Activated gamma-delta T cell (primary cell): ENCODE results near the gene MOV10L1.

ENCODE experiments used
- DNase-seq: peaks from one replicate; lab custom pipeline; 2025; lab: John Stamatoyannopoulos, UW

The MOV10L1 gene

DNA sequence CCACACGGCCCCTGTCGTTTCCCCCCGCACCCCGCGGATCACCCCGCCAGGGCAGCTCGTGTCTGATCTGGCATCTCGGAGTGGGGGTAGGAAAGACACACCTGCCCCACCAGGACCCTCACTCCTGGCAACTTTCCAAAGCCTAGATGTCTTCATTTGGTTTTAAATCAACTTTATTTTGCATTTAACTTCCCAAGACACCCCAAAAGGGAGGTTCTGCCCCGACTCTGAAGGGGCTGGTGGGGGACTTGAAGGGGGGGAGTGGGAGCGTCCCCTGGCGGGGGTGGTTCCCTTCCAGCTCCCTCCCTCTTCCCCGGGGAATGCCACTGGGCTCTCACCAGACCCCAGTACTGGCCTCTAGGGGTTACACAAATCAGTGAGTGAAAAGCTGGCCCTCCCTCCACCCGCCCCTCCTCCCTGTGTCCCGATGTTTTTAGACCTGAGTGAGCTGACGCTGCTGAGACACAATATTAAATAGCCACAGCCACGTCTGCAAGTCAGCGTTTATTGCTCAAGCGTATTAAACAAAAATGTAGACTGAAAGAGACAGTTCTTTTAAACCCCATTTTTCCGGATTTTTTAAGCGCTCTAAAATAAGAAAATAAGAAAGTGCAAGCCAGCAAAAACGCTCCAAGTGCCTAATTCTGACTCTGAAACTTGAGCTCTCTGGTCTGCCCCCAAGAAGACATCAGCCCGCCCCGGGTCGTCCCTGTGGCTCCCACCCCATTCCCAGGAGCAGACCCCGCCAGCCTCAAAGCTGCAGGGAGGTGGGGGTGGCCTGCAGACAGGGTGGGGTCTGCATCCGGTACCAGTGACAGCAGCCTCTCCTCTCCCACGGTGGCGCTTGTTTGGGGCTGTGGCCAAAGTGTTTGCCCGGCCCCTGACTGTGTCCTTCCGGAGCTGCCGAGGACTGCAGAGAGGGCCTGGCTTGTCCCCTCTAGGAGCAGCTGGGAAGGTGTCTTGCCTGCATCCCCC, 30.6 kb upstream of the MOV10L1 start:
- no peak for DNase-seq

DNA sequence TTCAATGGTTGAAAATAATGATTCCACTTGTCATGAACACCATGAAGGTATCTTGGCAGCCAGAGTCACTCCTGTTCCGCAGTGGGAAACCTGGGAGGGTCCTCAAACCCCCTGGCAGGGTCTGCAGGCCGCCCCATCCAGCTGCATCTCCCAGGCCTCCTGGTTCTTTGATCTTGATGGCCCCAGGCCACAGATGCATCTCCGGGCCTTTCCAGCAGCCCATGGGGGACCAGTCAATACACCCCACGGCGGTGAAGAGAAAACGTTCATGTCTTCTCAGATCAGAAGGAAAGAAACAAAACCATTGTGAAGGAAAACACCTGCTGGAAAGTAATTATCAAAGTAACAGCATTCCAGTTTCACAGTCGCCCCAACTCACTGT, 29.9 kb upstream of the MOV10L1 start:
- DNase-seq, result no peak

DNA sequence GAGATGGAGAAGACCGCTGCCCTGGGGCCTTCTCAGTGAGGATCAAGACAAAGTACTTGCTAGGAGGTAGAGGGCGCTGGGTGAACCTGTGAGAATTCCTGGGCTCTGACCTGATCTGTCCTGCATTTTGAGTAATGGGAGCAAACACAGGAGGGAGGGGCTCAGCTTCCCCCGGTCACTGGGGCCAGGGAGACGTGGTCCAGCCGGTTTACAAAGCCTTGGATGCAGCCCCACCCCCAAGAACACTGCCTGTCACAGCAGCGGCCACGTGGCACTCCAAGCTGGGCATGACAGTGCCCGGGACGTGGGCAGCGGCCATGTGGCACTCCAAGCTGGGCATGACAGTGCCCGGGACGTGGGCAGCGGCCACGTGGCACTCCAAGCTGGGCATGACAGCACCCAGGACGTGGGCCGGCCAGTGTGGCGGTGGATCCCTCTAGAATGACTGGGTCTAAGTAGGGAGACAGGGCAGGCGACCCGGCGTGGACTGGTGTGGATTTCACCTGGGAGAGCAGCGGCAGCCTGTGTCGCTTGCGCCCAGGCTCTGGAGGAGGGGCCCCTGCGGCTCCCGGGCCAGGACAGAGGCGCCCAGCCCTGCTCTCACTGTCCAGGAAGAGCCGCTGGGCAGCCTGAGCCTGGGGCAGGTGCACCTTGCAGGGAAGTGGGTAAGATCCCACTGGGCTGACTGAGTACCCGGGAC, 29.2 kb upstream of the MOV10L1 start:
- DNase-seq, result no peak

DNA sequence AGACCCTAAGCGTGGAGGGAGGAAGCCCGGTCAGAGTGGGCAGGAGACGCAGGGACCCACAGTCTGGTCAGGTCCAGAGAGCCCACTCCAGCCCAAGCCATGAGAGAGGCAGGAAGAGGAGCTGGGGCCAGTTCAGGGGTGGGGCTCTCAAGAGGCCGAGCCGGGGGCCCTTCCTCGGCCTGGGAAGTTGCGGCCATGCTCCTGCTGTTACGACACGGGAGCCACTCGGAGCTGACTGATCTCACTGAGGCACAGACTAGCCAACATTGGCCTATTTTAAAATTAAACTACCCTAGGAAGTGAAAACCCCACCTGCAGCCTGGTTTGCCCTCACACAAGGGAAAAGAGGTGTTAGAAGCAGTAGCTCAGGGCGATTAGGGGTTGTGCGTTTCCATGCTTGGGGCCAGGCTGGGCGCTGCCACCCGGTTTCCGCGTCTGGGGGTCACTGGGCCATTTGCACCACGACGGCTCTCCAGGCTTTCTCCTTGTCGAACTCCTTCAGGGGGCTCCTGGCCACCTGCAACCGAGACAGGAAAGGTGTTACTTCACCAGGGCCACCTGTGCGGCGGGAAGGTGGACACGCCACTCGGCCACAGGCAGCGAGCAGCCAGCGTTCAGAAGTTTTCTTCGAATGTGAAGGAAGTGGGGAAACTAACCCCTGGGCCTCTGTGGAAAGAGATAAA, 28.5 kb upstream of the MOV10L1 start:
- DNase-seq, result no peak

DNA sequence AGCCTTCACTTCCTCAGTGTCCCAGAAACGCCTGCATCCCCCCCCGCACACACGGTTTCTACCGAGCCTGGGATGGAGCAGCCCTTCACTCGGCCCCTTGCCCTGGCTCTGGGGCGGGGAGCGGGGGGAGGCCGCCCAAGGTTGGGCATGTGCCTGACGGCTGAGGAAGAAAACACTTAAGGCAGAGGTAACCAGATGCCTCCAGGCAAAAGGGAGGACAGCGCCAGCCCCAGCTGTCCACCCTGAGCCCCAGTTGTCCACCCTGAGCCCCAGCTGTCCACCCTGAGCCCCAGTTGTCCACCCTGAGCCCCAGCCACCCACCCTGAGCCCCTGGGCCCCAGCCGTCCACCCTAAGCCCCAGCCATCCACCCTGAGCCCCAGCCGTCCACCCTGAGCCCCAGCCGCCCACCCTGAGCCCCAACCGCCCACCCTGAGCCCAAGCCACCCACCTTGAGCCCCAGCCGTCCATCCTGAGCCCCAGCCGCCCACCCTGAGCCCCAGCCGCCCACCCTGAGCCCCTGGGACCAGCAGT, 27.9 kb upstream of the MOV10L1 start:
- DNase-seq, result no peak

DNA sequence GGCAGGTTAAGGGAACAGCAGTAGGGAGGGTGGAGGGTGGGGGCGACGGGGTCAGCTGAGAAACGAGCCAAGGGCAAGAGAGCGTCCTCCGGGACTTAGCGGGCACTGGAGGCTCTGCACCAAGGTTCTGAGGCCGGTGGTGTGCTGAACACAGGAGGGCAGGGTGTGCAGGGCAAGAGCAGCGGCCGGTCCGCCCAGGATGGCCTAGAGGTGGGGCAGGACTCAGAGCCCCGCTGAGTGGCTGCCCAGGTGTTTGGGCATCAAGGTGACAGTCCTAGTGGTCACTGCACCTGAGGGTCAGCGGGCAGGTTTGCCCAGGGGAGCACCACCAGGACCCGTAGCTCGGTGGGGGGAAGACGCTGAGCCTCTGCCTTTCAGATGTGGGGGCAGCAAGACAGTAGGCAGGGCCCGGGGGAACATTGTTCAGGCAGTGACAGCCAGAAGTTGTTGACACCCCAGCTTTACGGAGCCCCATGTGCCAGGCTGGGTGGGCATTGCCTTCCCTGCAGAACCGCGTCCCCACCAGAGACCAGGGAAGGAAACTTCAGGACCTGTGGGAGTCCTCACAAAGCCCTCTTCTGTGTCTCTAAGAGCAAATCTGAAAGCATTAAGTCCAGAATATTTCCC, 27.2 kb upstream of the MOV10L1 start:
- DNase-seq, result no peak

DNA sequence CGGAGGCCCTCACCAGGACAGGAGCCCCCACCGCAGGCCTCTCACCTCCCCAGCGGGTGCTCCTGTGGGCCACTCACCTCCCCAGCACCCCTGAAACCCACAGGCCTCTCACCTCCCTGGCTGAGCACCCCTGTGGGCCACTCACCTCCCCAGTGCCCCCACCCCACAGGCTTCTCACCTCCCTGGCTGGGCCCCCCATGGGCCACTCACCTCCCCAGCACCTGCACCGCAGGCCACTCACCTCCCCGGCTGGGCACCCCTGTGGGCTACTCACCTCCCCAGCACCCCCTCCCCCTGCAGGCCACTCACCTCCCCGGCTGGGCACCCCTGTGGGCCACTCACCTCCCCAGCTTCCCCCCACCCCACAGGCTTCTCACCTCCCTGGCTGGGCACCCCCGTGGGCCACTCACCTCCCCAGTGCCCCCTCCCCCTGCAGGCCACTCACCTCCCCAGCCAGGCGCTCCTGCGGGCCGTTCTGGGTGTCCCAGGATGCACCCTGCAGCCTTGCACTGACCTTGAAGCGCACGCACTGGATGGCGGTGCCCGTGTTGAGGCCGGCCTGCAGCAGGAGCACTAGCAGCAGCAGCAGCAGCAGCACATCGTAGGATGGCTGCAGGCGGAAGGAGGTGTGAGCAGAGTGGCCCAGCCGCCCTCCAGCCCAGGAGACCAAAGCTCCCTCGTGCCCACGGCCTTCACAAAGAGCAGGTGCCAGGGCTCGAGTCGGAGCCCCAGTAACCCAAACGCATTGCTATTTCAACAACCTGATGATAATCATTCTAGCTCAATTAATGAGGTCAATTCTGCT, 26.0 kb upstream of the MOV10L1 start:
- no peak for DNase-seq

DNA sequence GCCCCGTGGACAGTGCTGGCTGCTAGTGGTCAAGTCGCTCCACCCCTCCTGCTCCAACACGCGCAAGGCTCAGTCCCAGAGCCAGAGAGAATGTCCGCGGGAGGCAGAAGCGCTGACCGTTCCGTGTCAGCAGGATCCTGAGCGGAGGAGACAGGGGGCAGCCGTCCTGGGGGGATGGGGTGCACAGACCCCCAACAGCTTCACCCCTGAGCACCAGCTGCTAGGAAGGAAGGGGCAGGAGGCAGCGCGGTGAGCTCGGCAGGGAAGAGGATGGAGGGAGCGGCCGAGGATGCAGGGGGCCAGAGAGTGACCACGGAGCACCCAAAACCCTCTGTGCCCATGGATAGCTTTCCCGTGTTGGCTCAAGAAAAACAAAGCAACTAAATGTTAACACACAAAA, 25.4 kb upstream of the MOV10L1 start:
- DNase-seq, result no peak

DNA sequence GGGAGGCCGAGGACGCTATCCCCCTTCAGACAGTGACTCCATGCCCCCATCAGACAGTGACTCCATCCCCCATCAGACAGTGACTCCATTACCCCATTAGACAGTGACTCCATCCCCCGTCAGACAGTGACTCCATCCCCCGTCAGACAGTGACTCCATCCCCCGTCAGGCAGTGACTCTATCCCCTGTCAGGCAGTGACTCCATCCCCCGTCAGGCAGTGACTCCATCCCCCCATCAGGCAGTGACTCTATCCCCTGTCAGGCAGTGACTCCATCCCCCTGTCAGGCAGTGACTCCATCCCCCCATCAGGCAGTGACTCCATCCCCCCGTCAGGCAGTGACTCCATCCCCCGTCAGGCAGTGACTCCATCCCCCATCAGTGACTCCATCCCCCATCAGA, 22.6 kb upstream of the MOV10L1 start:
- DNase-seq, result no peak

DNA sequence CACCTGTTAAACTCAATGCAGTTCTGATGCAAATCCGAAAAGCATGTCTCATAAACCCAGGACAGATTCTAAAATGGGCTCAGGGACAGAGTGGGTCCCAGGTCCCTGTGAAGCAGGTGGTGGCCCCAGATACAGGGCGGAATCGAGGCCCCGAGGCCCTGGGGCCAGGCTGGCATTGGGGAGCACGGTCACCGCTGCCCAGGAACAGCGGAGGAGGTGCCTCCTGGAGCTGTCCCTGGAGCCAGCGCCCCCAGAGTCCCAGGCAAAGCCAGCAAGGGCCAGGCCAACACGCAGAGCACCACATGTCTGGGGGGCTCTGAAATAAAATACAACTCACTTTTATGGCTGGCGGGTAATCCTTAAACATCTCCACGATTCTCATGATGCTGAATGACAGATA, 21.7 kb upstream of the MOV10L1 start:
- no peak for DNase-seq

DNA sequence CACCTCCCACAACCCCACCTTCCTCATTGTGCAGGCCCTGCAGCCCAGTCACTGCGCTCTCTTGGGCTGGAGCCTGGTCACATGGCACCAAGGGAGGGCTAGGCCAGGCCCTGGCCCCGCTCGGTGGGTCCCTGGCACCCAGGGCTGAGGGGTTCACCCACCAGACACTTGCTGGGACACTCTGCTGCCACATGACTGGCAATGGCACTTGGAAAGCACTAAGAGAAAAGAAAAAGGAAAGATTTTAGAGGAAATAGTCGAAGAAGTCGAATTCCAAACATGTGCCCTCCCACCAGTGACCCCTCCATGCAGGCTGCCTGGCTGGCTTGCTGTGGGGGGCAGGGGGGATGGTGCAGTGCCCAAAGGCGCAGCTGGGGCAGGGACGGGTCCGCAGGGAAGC, 19.4 kb upstream of the MOV10L1 start:
- no peak for DNase-seq

DNA sequence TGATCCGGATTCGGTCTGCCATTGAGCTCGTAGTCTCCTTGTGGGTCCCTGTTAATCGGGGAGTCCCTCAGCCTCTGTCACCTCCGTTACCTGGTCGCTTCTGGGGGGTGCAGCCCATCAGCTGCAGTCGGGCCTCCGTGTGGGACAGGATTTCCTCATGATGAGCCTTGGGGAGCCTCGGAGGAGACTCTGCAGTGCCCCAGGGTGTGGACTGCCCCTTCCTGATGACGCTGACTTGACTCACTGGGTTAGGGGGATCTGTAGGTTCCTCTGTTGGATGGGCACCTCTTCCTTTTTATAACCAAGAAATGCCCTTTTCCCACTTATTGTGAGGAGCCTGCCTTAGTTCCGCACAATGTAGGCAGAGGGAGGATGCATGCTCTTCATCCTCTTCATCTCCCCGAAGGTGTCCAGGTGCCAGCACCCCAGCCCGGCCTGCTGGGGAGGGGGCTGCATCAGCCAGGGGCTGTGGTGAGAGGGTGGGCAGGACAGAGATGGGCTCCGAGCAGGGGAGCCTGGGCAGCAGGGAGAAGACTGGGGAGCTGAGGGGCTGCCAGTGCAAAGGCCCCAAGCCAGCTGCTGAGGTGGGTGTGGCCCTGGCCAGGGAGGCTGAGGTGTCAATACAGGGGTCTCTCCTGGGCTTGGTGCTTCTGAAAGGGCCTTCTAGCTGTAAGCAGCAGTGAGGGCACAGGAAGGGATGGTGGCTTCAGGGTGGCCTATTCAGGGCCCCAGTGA, 18.2 kb upstream of the MOV10L1 start:
- no peak for DNase-seq

DNA sequence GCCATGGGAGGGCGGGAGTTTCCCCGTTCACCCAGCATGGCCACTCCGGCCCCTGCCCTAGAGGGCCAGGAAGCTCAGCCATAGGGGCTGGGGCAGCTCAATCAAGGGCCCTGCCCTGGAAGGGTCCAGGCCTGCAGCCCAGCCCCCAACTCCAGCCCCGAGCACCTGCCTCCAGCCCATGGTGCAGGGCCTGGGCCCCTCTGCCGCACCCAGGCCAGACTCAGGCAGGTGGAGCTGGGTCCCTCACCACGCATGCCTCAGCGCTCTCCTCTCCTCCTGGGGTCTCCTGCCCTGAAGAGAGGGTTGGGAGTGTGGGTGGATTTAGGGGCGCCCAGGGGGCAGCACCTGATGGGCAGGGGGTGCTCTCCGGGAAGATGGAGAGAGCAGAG, 17.6 kb upstream of the MOV10L1 start:
- DNase-seq, result no peak

DNA sequence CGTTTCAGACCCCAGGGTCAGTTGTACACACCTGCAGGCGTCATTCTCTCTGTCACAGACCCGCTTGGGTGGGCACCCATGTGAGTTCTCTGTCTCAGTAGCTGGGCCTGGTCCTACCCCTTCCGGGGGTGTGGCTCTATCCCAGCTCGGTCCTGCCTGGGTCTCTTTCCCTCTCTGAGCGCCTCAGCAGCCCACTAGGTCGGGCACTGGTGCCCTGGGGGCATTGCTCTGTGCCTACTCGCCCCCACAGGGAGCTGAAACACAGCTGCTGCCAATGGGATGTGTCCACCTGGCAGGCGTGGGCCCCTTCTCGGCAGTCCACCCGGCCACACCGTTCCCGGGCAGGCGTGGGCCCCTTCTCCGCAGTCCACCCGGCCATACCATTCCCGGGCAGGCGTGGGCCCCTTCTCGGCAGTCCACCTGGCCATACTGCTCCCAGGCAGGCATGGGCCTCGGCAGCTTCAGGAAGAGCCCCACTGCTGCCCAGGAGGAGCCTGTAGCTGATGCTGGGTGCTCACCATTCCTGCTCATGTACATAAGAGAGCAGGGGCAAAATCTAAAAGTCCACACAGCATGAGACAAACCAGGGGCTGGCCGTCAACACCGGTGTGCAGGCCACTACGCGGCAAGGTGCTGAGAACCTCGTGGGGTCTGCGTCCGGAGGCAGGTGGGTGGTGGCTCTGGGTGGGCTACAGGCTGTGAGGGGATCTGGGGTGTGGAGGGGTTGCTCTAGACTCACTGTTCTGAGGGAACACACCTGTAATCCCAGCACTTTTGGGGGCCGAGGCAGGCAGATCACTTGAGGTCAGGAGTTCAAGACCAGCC, 16.9 kb upstream of the MOV10L1 start:
- DNase-seq, result no peak

DNA sequence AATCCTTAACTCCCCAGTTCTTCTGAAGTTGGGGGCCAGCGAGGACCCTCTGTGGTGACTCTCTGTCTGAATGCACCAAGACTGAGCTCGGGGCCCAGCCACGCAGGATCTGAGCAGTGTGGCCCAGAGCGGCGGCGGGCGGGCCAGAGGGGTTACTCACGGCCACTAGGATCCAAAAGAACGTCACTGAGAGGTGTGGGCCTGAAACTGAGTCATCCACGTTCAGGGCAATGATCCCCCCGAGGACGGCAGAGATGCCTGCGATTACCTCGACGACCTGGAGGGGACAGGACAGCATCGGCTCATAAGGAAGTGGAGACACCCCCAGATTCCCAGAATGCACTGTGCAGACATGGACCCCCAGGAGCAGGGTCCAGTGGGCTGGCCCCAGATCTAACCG, 15.8 kb upstream of the MOV10L1 start:
- DNase-seq, result no peak

DNA sequence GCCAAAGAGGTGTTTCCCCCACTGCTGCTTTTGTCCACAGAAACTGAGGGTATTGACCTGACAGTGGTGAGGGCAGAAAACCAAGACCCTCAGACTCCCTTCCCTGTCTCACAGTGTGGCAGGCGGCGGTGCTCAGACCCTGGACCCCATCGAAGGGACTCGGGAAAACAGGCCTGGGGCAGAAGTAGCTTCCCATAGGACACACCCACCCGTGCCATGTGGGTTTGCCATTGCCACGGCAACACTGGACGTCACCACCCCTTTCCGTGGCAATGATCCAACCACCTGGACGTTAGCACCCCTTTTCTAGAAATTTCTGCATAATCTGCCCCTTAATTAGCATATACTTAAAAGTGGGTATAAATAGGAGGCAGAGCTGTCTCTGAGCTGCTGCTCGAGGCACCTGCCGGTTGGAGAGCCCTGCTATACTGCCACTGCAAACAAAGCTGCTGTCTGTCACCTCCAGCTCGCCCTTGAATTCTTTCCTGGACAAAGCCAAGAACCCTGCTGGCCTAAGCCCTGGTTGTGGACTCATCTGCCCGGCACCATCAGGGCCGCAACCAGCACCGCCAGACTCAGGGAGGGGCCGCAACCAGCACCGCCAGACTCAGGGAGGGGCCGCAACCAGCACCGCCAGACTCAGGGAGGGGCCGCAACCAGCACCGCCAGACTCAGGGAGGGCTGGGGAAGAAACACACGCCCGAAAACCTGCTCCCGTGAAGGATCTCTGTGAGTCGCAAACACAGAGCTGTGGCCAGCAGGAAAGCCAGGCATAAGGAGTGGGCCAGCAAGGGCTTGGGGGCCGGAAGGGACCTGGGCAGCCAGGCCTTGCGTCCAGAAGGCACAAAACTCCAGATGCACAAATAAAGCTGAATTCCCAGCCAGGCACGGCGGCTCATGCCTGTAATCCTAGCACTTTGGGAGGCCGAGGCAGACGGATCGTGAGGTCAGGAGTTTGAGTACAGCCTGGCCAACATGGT, 15.0 kb upstream of the MOV10L1 start:
- no peak for DNase-seq

DNA sequence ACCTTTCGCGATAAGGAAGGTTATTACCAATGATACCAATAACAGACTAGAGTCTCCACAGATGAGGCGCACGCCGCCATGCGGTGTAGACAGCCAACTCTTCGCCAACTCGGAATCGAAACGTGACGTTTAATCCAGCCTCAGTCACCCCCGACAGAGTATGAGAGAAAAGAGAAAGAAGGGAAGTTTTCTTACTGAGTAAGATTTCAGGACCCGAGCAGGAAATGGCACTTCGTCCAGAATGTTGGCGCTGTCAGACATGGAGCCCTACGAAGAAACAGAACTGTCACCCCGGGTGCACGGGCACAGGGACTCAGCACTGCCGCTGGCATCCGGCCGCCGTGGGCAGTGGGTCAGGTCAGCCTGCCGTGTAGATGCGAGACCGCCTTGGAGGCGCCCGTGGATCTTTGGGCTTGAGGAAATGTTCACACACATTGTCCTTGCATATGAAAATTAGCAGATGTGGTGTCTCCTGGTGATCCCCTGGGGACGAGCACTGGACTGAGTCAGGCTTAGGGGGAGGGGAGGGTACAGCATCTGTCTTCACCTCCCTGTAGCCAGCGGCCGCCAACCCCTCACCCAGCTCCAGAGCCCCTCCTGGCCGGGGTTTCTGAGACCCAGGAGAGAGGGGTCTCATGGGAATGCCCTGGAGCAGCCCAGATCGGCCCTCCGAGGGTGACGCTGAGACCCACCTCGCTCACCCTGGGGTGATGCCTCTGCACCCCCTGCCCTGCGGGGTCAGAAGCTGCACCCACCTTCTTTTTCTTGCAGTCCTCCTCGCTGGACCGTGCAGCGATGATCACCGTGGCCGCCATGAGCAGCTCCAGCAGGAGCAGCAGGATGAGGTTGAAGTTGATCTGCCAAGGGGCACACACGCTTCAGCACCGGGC, 12.9 kb upstream of the MOV10L1 start:
- DNase-seq, result no peak
